ENCODE measurements around the gene CCDC187.

Gene CCDC187

GRCh38 chr9:136297016-136297691, 6.7 kb downstream of the CCDC187 start:
- no peak for DNase-seq

GRCh38 chr9:136296434-136297015, 7.4 kb downstream of the CCDC187 start:
- no peak for DNase-seq

- DNase-seq, result no peak
These were observed 8.1 kb downstream of the CCDC187 start for GRCh38 chr9:136295542-136296433.

DNA sequence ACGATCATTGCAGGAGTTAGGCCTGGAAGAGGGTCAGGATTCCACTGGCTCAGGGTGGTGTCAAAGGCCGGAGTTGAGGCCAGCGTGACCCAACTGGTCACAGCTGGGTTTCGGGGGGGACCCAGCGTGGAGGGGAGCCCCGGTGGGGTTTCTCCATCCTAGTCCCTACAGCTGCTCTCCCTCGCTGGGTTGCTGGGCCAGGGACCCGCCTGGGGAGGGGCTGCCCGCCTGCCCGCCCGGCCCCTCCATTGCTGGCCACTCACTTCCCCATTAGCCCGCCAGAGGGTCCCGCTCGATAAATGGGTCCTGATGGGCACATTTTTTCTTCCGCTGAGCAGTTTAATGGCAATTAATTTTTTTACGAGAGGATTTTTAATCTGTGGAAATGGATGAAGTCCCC, 8.8 kb downstream of the CCDC187 start:
- no peak for DNase-seq

- no peak for DNase-seq
These were observed 9.5 kb downstream of the CCDC187 start for GRCh38 chr9:136294437-136294836.

DNA sequence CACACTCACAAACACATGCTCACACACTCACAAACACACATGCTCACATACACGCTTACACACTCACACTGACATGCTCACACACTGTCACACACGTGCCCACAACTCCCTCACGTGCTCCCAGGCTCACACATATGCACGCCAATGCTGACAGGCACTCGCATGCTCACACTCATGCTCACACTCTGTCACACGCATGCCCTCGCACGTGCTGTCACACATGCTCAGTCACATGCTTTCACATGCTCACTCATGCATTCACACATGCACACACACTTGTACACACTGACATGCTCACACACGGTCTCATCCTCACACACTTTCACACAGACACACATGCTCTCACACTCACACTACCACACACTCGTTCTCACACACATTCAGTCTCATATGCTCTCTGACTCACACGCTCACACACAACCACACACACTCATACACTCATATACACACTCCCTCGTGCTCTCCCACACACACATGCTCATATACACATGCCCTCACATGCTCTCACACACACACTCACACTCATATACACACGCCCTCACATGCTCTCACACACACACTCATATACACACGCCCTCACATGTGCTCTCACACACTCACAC, 10.3 kb downstream of the CCDC187 start:
- no peak for DNase-seq

DNA sequence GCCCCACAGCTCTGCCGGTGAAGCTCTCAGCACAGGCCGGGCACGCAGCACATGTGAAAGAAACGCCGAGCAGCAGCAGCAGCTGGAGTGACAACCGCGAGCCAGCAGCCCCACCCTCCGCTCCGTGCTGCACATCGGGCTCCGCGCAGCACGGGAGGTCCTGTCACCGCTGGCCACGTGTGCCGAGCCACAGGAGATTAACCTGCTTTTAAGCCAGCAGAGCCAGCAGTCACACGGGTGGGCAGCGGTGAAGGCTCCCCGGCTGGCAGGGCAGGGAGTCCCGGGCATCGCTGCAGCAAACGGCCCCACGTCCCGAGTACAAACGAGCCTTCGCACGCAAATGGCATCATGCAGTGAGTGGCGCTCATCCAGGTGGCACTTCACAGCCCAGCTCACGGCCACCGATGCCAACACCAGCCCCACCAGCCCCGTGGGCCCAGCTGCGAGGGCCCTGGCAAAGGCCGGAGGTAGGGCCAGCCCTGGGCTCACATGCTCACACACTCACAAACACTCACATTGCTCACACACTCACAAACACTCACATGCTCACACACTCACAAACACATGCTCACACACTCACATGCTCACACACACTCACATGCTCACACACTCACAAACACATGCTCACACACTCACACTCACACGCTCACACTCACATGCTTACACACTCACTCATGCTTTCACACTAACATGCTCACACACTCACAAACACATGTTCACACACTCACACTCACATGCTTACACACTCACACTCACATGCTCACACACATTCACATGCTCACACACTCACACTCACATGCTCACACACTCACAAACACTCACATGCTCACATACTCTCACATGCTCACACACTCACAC, 11.1 kb downstream of the CCDC187 start:
- peak; percentile 42 for DNase-seq

DNA sequence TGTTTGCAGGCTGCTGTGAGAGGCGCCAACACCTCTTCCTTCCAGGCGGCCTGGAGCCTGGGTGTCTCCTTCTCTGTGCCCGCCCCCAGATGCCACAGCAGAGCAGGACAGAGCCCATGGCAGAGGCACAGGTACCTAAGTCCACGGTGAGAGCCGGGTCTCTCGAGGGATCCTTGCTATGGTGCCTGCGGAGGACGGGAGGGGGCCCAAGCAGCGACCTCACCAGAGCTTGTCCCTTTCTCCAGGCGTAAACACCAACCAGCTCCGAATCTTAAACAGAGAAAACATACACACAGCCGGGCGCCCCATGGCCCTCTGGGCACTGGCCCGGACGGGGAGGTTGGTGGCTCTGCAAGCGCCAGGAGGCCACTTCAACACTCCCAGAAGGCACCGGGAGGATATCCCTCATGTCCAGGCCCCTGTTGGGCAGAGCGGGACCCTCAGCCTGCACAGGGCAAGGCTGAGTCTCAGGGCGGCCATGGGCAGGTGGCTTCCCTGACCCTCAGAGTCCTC, 11.8 kb downstream of the CCDC187 start:
- DNase-seq, result no peak

- DNase-seq, result no peak
These were observed 12.4 kb downstream of the CCDC187 start for GRCh38 chr9:136291306-136292025.

GRCh38 chr9:136290508-136291000, 13.3 kb downstream of the CCDC187 start:
- DNase-seq, result no peak

GRCh38 chr9:136289651-136290507, 14.0 kb downstream of the CCDC187 start:
- no peak for DNase-seq

GRCh38 chr9:136287960-136288753, 15.7 kb downstream of the CCDC187 start:
- DNase-seq, result no peak

- DNase-seq, result no peak
These were observed 16.9 kb downstream of the CCDC187 start for GRCh38 chr9:136286987-136287379.

GRCh38 chr9:136286359-136286986, 17.4 kb downstream of the CCDC187 start:
- DNase-seq, result no peak

DNA sequence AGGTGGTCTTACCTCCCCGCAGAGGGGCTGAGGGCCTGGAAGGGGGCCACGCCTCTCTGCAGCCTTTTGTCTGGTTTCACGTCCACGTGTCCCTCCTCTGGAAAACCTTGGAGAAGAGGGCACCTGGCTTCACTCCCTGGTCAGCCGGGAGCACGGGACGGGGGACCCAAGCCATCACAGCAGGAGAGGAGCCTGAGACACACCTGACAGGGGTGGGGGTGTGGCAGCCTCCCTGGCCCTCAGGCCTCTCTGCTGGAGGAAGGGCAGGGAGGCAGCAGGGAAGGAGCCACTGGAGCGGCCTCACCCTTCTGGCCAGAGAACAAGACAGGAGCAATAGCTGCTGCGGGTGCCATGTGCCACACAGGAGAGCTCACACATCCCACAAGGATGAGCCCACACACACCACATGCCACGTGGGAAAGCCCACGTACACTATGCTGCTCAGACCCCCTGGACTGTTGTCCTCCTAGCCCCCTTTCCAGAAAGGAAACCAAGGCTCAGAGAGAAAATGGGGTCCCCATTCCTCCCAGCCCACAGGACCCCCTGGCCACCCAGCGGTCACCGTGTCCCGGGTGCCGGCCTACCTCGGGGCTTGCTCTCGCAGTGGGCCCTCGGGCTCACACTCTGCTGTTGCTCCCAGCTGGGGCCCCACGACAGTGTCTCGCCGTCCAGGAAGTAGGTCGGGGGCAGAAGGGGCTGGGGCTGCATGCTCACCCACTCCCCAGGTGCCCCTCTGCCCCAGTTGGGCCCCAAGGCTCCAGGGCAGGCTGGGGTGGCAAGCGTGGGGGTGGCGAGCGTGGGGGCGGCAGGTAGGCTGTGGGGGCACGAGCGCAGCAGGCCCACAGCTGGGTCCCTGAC, 18.2 kb downstream of the CCDC187 start:
- no peak for DNase-seq

DNA sequence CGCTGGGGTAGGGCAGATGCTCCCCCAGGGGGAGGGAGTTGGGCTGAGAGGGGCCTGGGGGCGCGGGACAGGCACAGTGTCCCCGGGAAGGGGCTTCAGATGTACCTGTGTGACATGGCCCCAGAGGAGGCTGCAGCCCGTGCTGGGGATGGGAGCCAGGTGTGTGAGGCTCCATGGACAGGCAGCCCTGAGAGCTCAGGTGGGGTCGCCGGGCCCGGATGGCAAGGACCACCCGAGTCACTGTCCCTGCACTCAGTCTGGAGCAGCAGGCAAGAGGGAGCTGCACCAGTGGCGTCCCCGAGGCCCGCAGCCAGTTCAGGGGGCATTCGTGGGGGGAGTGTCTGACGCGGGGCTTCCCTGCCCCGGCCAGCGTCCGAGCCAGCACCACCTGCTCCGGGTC, 18.9 kb downstream of the CCDC187 start:
- no peak for DNase-seq

DNA sequence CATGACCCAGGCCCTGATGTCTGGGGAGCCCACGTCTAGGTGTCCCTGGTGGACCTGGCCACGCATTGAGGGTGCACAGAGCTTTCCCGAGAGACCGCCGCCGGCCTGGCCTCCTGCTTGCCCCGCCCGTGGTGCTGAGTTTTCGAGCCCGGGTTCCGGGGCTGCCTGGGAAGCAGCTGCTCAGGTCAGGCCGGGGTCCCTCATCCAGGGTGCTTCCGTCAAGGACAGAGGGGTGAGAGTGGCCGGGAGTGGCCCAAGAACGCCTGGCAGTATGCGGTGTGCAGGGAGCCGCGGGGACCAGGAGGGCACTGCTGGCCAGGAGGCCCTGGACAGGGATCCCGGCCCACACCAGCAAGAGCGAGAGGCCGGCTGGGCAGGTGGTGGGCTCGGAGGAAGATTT, 19.6 kb downstream of the CCDC187 start:
- DNase-seq, result no peak

Measured in NCI-H1694 (cell line).